B cell (primary cell): Measurements from ENCODE around the gene OR11G2.

Experiments
- CTCF ChIP-seq: fragments of 200-600 bp; IDR thresholded peaks from one replicate; pipeline ENCODE4 v1.8.0; 2022; ENCODE audit warnings: antibody characterized with exemption, mild to moderate bottlenecking
- EZH2 ChIP-seq: IDR thresholded peaks from 2 replicates; pipeline ENCODE4 v1.6.1; 2012; ENCODE audit warnings: borderline replicate concordance, low read depth, mild to moderate bottlenecking, moderate library complexity, low read length; ENCODE audit not compliant: insufficient read depth, poor library complexity, severe bottlenecking

GRCh38 chr14:20176330-20176729 lies 14.4 kb upstream of the OR11G2 start:
- TF ChIP-seq CTCF (no peak), EZH2 (no peak)
